WTC11 (cell line): Measurements from ENCODE around the gene SLC16A10. TPM values are rescaled to one million over a fixed set of nuclear protein-coding genes. Genes with fewer than 3 reads are reported as not detected.

Experiments used
- ATAC-seq: fragments of 200-7000 bp; cut with Tn5 transposase; 2 replicates; pipeline ENCODE4 v1.10.0; 2021; ENCODE audit warnings: mild to moderate bottlenecking, moderate library complexity
- CTCF ChIA-PET: fragments of 300-600 bp; sonication (Branson Sonifier 250); formaldehyde crosslinking; loops from one replicate; lab custom pipeline; 2021; ENCODE audit warnings: antibody characterized with exemption; lab: Charles Lee
- POLR2A ChIA-PET: fragments of 350-600 bp; sonication (Branson Sonifier 250); formaldehyde crosslinking; loops from one replicate; lab custom pipeline; 2021; ENCODE audit warnings: antibody characterized with exemption; lab: Charles Lee
- DNase-seq: peaks from one replicate; pipeline ENCODE4 v3.0.0; 2021; ENCODE audit warnings: low spot score
- H3K27ac Mint-ChIP-seq: 2 replicates; pipeline ENCODE4 v1.8.0; 2021; ENCODE audit warnings: mixed read lengths
- H3K27me3 Mint-ChIP-seq: 2 replicates; pipeline ENCODE4 v1.8.0; 2021; ENCODE audit warnings: low read depth, mild to moderate bottlenecking, moderate library complexity, mixed read lengths
- H3K36me3 Mint-ChIP-seq: 2 replicates; pipeline ENCODE4 v1.8.0; 2021; ENCODE audit warnings: mixed read lengths
- H3K4me1 Mint-ChIP-seq: 2 replicates; pipeline ENCODE4 v1.8.0; 2022; ENCODE audit warnings: mixed read lengths
- H3K4me3 Mint-ChIP-seq: 2 replicates; pipeline ENCODE4 v1.8.0; 2021; ENCODE audit warnings: mild to moderate bottlenecking, moderate library complexity, mixed read lengths
- H3K9me3 Mint-ChIP-seq: 2 replicates; pipeline ENCODE4 v1.8.0; 2021; ENCODE audit warnings: mixed read lengths
- AR ChIP-seq: fragments of 250-450 bp; sonication (Bioruptor Pico); IDR thresholded peaks from 2 replicates; pipeline ENCODE4 v1.9.0; 2021; ENCODE audit warnings: mild to moderate bottlenecking
- ARID4B ChIP-seq: sonication (generic); formaldehyde crosslinking; IDR thresholded peaks from 2 replicates; pipeline ENCODE4 v1.8.0; 2023; ENCODE audit warnings: missing genetic modification reagents, mild to moderate bottlenecking, borderline replicate concordance
- JAZF1 ChIP-seq: fragments of 250-450 bp; sonication (Bioruptor Pico); IDR thresholded peaks from 2 replicates; pipeline ENCODE4 v1.9.0; 2021; ENCODE audit warnings: moderate library complexity, mild to moderate bottlenecking, inconsistent platforms
- JUN ChIP-seq: sonication (generic); formaldehyde crosslinking; IDR thresholded peaks from 2 replicates; pipeline ENCODE4 v1.8.0; 2023; ENCODE audit warnings: mild to moderate bottlenecking, missing genetic modification reagents
- MYBL2 ChIP-seq: sonication (generic); formaldehyde crosslinking; IDR thresholded peaks from 2 replicates; pipeline ENCODE4 v1.8.1; 2023; ENCODE audit warnings: mild to moderate bottlenecking, moderate library complexity, missing genetic modification reagents
- PRDM15 ChIP-seq: sonication (generic); formaldehyde crosslinking; IDR thresholded peaks from 2 replicates; pipeline ENCODE4 v1.8.0; 2022; ENCODE audit warnings: missing genetic modification reagents
- PREB ChIP-seq: sonication (generic); formaldehyde crosslinking; IDR thresholded peaks from 2 replicates; pipeline ENCODE4 v1.8.1; 2022; ENCODE audit warnings: mild to moderate bottlenecking, missing genetic modification reagents, moderate library complexity, borderline replicate concordance
- SMAD3 ChIP-seq: sonication (generic); formaldehyde crosslinking; IDR thresholded peaks from 2 replicates; pipeline ENCODE4 v1.8.0; 2022; ENCODE audit warnings: missing genetic modification reagents, mild to moderate bottlenecking, borderline replicate concordance
- SOX15 ChIP-seq: fragments of 250-450 bp; sonication (Bioruptor Pico); IDR thresholded peaks from 2 replicates; pipeline ENCODE4 v1.9.0; 2021; ENCODE audit warnings: mild to moderate bottlenecking
- STAT6 ChIP-seq: sonication (generic); formaldehyde crosslinking; conservative IDR thresholded peaks from 2 replicates; pipeline ENCODE4 v1.8.1; 2023; ENCODE audit warnings: mild to moderate bottlenecking, low read depth, missing genetic modification reagents, moderate library complexity
- TCF7 ChIP-seq: sonication (generic); formaldehyde crosslinking; IDR thresholded peaks from 2 replicates; pipeline ENCODE4 v1.8.0; 2022; ENCODE audit warnings: mild to moderate bottlenecking, low read depth, missing genetic modification reagents, moderate library complexity
- ZBTB21 ChIP-seq: sonication (generic); formaldehyde crosslinking; IDR thresholded peaks from 2 replicates; pipeline ENCODE4 v1.8.1; 2023; ENCODE audit warnings: mild to moderate bottlenecking, missing genetic modification reagents, borderline replicate concordance
- ZNF138 ChIP-seq: sonication (generic); formaldehyde crosslinking; conservative IDR thresholded peaks from 2 replicates; pipeline ENCODE4 v1.8.1; 2022; ENCODE audit warnings: mild to moderate bottlenecking, moderate library complexity, missing genetic modification reagents
- ZNF396 ChIP-seq: fragments of 250-450 bp; sonication (Bioruptor Pico); IDR thresholded peaks from 2 replicates; pipeline ENCODE4 v1.8.0; 2021; ENCODE audit warnings: mild to moderate bottlenecking, moderate library complexity, borderline replicate concordance
- ZNF425 ChIP-seq: fragments of 250-450 bp; sonication (Bioruptor Pico); conservative IDR thresholded peaks from 2 replicates; pipeline ENCODE4 v1.9.0; 2021; ENCODE audit warnings: mild to moderate bottlenecking
- ZSCAN18 ChIP-seq: fragments of 250-450 bp; sonication (Bioruptor Pico); IDR thresholded peaks from 2 replicates; pipeline ENCODE4 v2.1.2; 2022; ENCODE audit warnings: mild to moderate bottlenecking, moderate library complexity
- total RNA-seq: library from RNA; stranded (reverse); gene quantifications from 3 replicates; pipeline ENCODE4 v1.2.3, GENCODE V29; 2021

SLC16A10 gene
- total RNA-seq, 1 experiment from 2014 or later: 18.4 TPM

GRCh38 chr6:111148110-111148509 lies 60.8 kb downstream of the SLC16A10 start:
- ATAC-seq (no peak), DNase-seq (no peak)
- Mint-ChIP-seq H3K36me3 (peaks cover 2% of the 10 kb centered on the region), H3K27me3 (no peaks in the 10 kb centered on the region), H3K27ac (no peak overlapping the region), H3K4me3 (no peak overlapping the region), H3K4me1 (no peaks in the 10 kb centered on the region), H3K9me3 (peaks cover 15% of the 10 kb centered on the region)
- TF ChIP-seq JAZF1 (CRISPR knock-in tag) (no peak), ARID4B (no peak), PREB (CRISPR knock-in tag) (no peak), SMAD3 (CRISPR knock-in tag) (no peak), TCF7 (CRISPR knock-in tag) (no peak), SOX15 (CRISPR knock-in tag) (no peak), ZNF425 (CRISPR knock-in tag) (no peak), ZNF396 (CRISPR knock-in tag) (no peak), PRDM15 (CRISPR knock-in tag) (no peak), ZSCAN18 (CRISPR knock-in tag) (no peak)
- ChIA-PET POLR2A (no interaction called here), CTCF (no interaction called here)

- DNase-seq (no peak), ATAC-seq (no peak)
- H3K9me3 Mint-ChIP-seq: peaks cover 5% of the 10 kb centered on the region
- H3K27me3 Mint-ChIP-seq: no peaks in the 10 kb centered on the region
- H3K36me3 Mint-ChIP-seq: peaks cover 2% of the 10 kb centered on the region; the same call in 1 of the 2 replicates
- ChIA-PET POLR2A (no interaction called here), CTCF (no interaction called here)
- no peaks in the 10 kb centered on the region for H3K4me1 Mint-ChIP-seq
- no peak overlapping the region for H3K27ac Mint-ChIP-seq
- H3K4me3 Mint-ChIP-seq: no peak overlapping the region
- no peak for TF ChIP-seq STAT6 (CRISPR knock-in tag)
- no peak for TF ChIP-seq AR (CRISPR knock-in tag)
- no peak for TF ChIP-seq JUN (CRISPR knock-in tag)
- no peak for TF ChIP-seq SOX15 (CRISPR knock-in tag)
- no peak for TF ChIP-seq MYBL2 (CRISPR knock-in tag)
- TF ChIP-seq ZBTB21 (CRISPR knock-in tag): no peak
- TF ChIP-seq ZNF138: no peak
Observed at GRCh38 chr6:111150577-111150976, 63.3 kb downstream of the SLC16A10 start.
